T-cell (primary cell): Measurements from ENCODE around the gene DIP2C. TPM values are rescaled to one million over a fixed set of nuclear protein-coding genes. Genes with fewer than 3 reads are reported as not detected.
A peak's percentile ranks its signal among the peaks of the same experiment; 100 is the strongest.

Experiments used
- ATAC-seq, 4 experiments: fragments of 200-7000 bp in 3 of 4; fragments of 150-1000 bp in 1 of 4; cut with Tn5 transposase; replicated peaks in 1 of 4; 1 replicate in 3 of 4; 2 replicates in 1 of 4; pipeline ENCODE4 v1.10.0; 2021; ENCODE audit warnings: moderate library complexity in 3 of 4, mild to moderate bottlenecking in 2 of 4, moderate number of reproducible peaks in 1 of 4
- CTCF ChIA-PET, 2 donors: fragments of 300-600 bp; sonication (Branson Sonifier 250); formaldehyde crosslinking; loops; one replicate each; lab custom pipeline; 2022; ENCODE audit warnings: antibody characterized with exemption in 2 of 2; lab: Charles Lee
- POLR2A ChIA-PET, 2 donors: fragments of 300-600 bp; sonication (Branson Sonifier 250); formaldehyde crosslinking; loops; one replicate each; lab custom pipeline; 2022; ENCODE audit warnings: antibody characterized with exemption in 2 of 2; lab: Charles Lee
- DNase-seq, 35 experiments: peaks; one replicate each; pipeline versions ENCODE4 v3.0.0 to v3.0.0-alpha.2; 2013 to 2023
- H3K27ac ChIP-seq: one replicate; pipeline ENCODE4 v1.5.1; 2013; ENCODE audit warnings: low read length
- H3K27me3 ChIP-seq, 2 experiments: replicated peaks in 1 of 2; 1 replicate in 1 of 2; 2 replicates in 1 of 2; pipeline versions ENCODE4 v1.6.1 to v1.7.0; 2013; ENCODE audit warnings: low read length in 1 of 2, mixed read lengths in 1 of 2; ENCODE audit not compliant: control insufficient read depth in 2 of 2, insufficient read depth in 2 of 2; ENCODE audit errors: extremely low read depth in 1 of 2
- H3K36me3 ChIP-seq, 2 donors: 1 replicate in 1 of 2; 2 replicates in 1 of 2; pipeline versions ENCODE4 v1.6.1 to v1.7.0; 2013; ENCODE audit warnings: low read length in 1 of 2; ENCODE audit not compliant: control insufficient read depth in 2 of 2, insufficient read depth in 1 of 2; ENCODE audit errors: extremely low read depth in 1 of 2
- H3K4me1 ChIP-seq, 2 experiments: 1 replicate in 1 of 2; 2 replicates in 1 of 2; pipeline versions ENCODE4 v1.6.1 to v1.7.0; 2013; ENCODE audit warnings: low read length in 2 of 2, mixed read lengths in 1 of 2; ENCODE audit not compliant: insufficient read depth in 2 of 2, control insufficient read depth in 1 of 2; ENCODE audit errors: extremely low read depth in 1 of 2
- H3K4me3 ChIP-seq, 2 donors: 1 replicate in 1 of 2; 2 replicates in 1 of 2; pipeline versions ENCODE4 v1.5.1 to v1.7.0; 2013; ENCODE audit warnings: mild to moderate bottlenecking in 2 of 2, low read length in 1 of 2, moderate library complexity in 1 of 2; ENCODE audit not compliant: control insufficient read depth in 1 of 2; ENCODE audit errors: extremely low read depth in 1 of 2
- H3K9me3 ChIP-seq: 2 replicates; pipeline ENCODE4 v1.7.0; 2013
- H3K27ac Mint-ChIP-seq, 2 donors: one replicate each; pipeline ENCODE4 v1.8.0; 2020 to 2021; ENCODE audit warnings: mild to moderate bottlenecking in 2 of 2, mixed read lengths in 2 of 2
- H3K27me3 Mint-ChIP-seq, 2 donors: one replicate each; pipeline ENCODE4 v1.8.0; 2021 to 2022; ENCODE audit warnings: mixed read lengths in 2 of 2
- H3K36me3 Mint-ChIP-seq: one replicate; pipeline ENCODE4 v1.8.0; 2021; ENCODE audit warnings: mixed read lengths
- H3K4me1 Mint-ChIP-seq, 3 donors: one replicate each; pipeline ENCODE4 v1.8.0; 2020 to 2022; ENCODE audit warnings: mixed read lengths in 3 of 3, mild to moderate bottlenecking in 1 of 3
- H3K4me3 Mint-ChIP-seq, 3 donors: one replicate each; pipeline ENCODE4 v1.8.0; 2020 to 2022; ENCODE audit warnings: mild to moderate bottlenecking in 3 of 3, mixed read lengths in 3 of 3, moderate library complexity in 3 of 3
- H3K9me3 Mint-ChIP-seq, 3 donors: one replicate each; pipeline ENCODE4 v1.8.0; 2020 to 2022; ENCODE audit warnings: mixed read lengths in 3 of 3
- WGBS: methylation state at CpG from one replicate; pipeline ENCODE4 v1.1.5; 2013; ENCODE audit warnings: missing lambda C conversion rate; ENCODE audit not compliant: insufficient coverage; 5-methylcytosine and 5-hydroxymethylcytosine counted together
- total RNA-seq, 35 experiments: library from RNA in 6 of 35; stranded (reverse) in 6 of 35; fragments of 120-200 nt in 1 of 35; gene quantifications; one replicate each; pipeline versions ENCODE4 v1.2.1 to v1.2.4 and lab custom pipeline; 2013 to 2026

DIP2C gene
- total RNA-seq, 5 donors from 2014 or later (not counting 1 experiment from before 2014, with no cell fraction given) = 2.7 to 7.4 (median 4.5) TPM

GRCh38 chr10:498760-499435 lies 190.6 kb downstream of the DIP2C start:
- Mint-ChIP-seq H3K4me3 (no peak overlapping the region), H3K27ac (no peak overlapping the region), H3K36me3 (no peaks in the 10 kb centered on the region), H3K9me3 (no peaks in the 10 kb centered on the region), H3K27me3 (peaks cover 7 to 12% of the 10 kb centered on the region in 2 donors), H3K4me1 (peaks cover 28 to 32% (median 30%) of the 10 kb centered on the region in 3 donors)
- ATAC-seq (no peak), DNase-seq (no peak)
- CTCF ChIA-PET = no interaction called here
- peaks cover 8 to 12% of the 10 kb centered on the region in 2 experiments for H3K4me1 ChIP-seq
- POLR2A ChIA-PET = no interaction called here
- no peaks in the 10 kb centered on the region for H3K36me3 ChIP-seq
- H3K27me3 ChIP-seq = peaks cover 0 to 6% of the 10 kb centered on the region in 2 experiments
- H3K4me3 ChIP-seq = no peak overlapping the region
- no peaks in the 10 kb centered on the region for H3K9me3 ChIP-seq
- WGBS = 79% methylated on average over 10 of the region's 15 CpGs
- H3K27ac ChIP-seq = no peak overlapping the region

- Mint-ChIP-seq H3K4me3 (no peak overlapping the region), H3K4me1 (peaks cover 27 to 30% (median 27%) of the 10 kb centered on the region in 3 donors), H3K36me3 (no peaks in the 10 kb centered on the region), H3K9me3 (no peaks in the 10 kb centered on the region), H3K27ac (no peak overlapping the region), H3K27me3 (peaks cover 9 to 14% of the 10 kb centered on the region in 2 donors)
- no peak for ATAC-seq
- DNase-seq = no peak
- Histone ChIP-seq H3K4me1 (peaks cover 8 to 12% of the 10 kb centered on the region in 2 experiments), H3K27me3 (peaks cover 0 to 10% of the 10 kb centered on the region in 2 experiments), H3K36me3 (no peaks in the 10 kb centered on the region), H3K27ac (no peak overlapping the region), H3K9me3 (no peaks in the 10 kb centered on the region), H3K4me3 (no peak overlapping the region)
- ChIA-PET CTCF (no interaction called here), POLR2A (no interaction called here)
- 72% methylated on average over 4 of the region's 6 CpGs for WGBS
Measured at GRCh38 chr10:497898-498451, 191.5 kb downstream of the DIP2C start.

GRCh38 chr10:497289-497688 lies 192.2 kb downstream of the DIP2C start:
- H3K36me3 ChIP-seq = no peaks in the 10 kb centered on the region
- WGBS = 90% methylated on average over 9 of the region's 10 CpGs
- peaks cover 8 to 12% of the 10 kb centered on the region in 2 experiments for H3K4me1 ChIP-seq
- Mint-ChIP-seq H3K4me3 (no peak overlapping the region), H3K4me1 (peaks cover 20 to 23% (median 21%) of the 10 kb centered on the region in 3 donors), H3K36me3 (no peaks in the 10 kb centered on the region), H3K9me3 (no peaks in the 10 kb centered on the region), H3K27ac (no peak overlapping the region), H3K27me3 (peaks cover 8 to 18% of the 10 kb centered on the region in 2 donors)
- POLR2A ChIA-PET = no interaction called here
- CTCF ChIA-PET = no interaction called here
- no peak for ATAC-seq
- H3K27me3 ChIP-seq = peaks cover 0 to 13% of the 10 kb centered on the region in 2 experiments
- H3K27ac ChIP-seq = no peak overlapping the region
- H3K9me3 ChIP-seq = no peaks in the 10 kb centered on the region
- peak in 1 of 35 experiments; percentile 14 for DNase-seq
- no peak overlapping the region for H3K4me3 ChIP-seq

GRCh38 chr10:494556-494955 lies 194.9 kb downstream of the DIP2C start:
- ATAC-seq = no peak
- Histone ChIP-seq H3K27me3 (peaks cover 0 to 28% of the 10 kb centered on the region in 2 experiments), H3K9me3 (no peaks in the 10 kb centered on the region), H3K4me3 (no peak overlapping the region), H3K4me1 (no peaks in the 10 kb centered on the region), H3K36me3 (no peaks in the 10 kb centered on the region), H3K27ac (no peak overlapping the region)
- ChIA-PET POLR2A (no interaction called here), CTCF (no interaction called here)
- no peaks in the 10 kb centered on the region for H3K9me3 Mint-ChIP-seq
- peaks cover 0 to 2% (median 0%) of the 10 kb centered on the region in 3 donors for H3K4me1 Mint-ChIP-seq
- 58% methylated on average over 2 of the region's 3 CpGs for WGBS
- peaks cover 13 to 21% of the 10 kb centered on the region in 2 donors for H3K27me3 Mint-ChIP-seq
- no peak overlapping the region for H3K4me3 Mint-ChIP-seq
- no peak overlapping the region for H3K27ac Mint-ChIP-seq
- H3K36me3 Mint-ChIP-seq = no peaks in the 10 kb centered on the region
- no peak for DNase-seq

- Histone ChIP-seq H3K9me3 (no peaks in the 10 kb centered on the region), H3K4me3 (no peak overlapping the region), H3K27ac (no peak overlapping the region), H3K27me3 (peaks cover 0 to 28% of the 10 kb centered on the region in 2 experiments), H3K36me3 (no peaks in the 10 kb centered on the region), H3K4me1 (no peaks in the 10 kb centered on the region)
- no peaks in the 10 kb centered on the region for H3K4me1 Mint-ChIP-seq
- peak in 1 of 35 experiments; percentile 15 for DNase-seq
- ChIA-PET CTCF (no interaction called here), POLR2A (no interaction called here)
- 92% methylated on average over 5 of the region's 5 CpGs for WGBS
- peaks cover 13 to 21% of the 10 kb centered on the region in 2 donors for H3K27me3 Mint-ChIP-seq
- H3K27ac Mint-ChIP-seq = no peak overlapping the region
- no peak overlapping the region for H3K4me3 Mint-ChIP-seq
- no peaks in the 10 kb centered on the region for H3K36me3 Mint-ChIP-seq
- no peak for ATAC-seq
- no peaks in the 10 kb centered on the region for H3K9me3 Mint-ChIP-seq
Measured at GRCh38 chr10:494149-494542, 195.3 kb downstream of the DIP2C start.

GRCh38 chr10:493391-494148 lies 195.9 kb downstream of the DIP2C start:
- WGBS = 88% methylated on average over 10 of the region's 21 CpGs
- no peak overlapping the region for H3K27ac Mint-ChIP-seq
- CTCF ChIA-PET = no interaction called here

More at GRCh38 chr10:493391-494148, 195.9 kb downstream of the DIP2C start:
- Histone ChIP-seq H3K9me3 (no peaks in the 10 kb centered on the region), H3K4me3 (no peak overlapping the region), H3K36me3 (no peaks in the 10 kb centered on the region), H3K27ac (no peak overlapping the region), H3K27me3 (peaks cover 0 to 28% of the 10 kb centered on the region in 2 experiments), H3K4me1 (no peaks in the 10 kb centered on the region)
- Mint-ChIP-seq H3K27me3 (peaks cover 13 to 21% of the 10 kb centered on the region in 2 donors), H3K36me3 (no peaks in the 10 kb centered on the region), H3K4me3 (no peak overlapping the region), H3K9me3 (no peaks in the 10 kb centered on the region), H3K4me1 (no peaks in the 10 kb centered on the region)
- POLR2A ChIA-PET = no interaction called here
- no peak for ATAC-seq
- DNase-seq = peak in 1 of 35 experiments; percentile 11
